ENCODE measurements around the gene CDKL5.
A peak's percentile ranks its signal among the peaks of the same experiment; 100 is the strongest.

CDKL5 gene

GRCh38 chrX:18674788-18675735, 249.7 kb downstream of the CDKL5 start:
- Histone ChIP-seq H3K36me3 (ENCODE audit: control insufficient read depth in 1 of 2, insufficient read depth in 2 of 2, low read length in 2 of 2) (no peaks in the 10 kb centered on the region), H3K9me3 (ENCODE audit: control insufficient read depth in 1 of 2, low read length in 2 of 2) (no peaks in the 10 kb centered on the region), H3K4me1 (ENCODE audit: control insufficient read depth in 1 of 2, insufficient read depth in 2 of 2, low read length in 2 of 2) (no peaks in the 10 kb centered on the region), H3K27ac (ENCODE audit: low read length) (peak overlapping the region; percentile 45), H3K4me3 (ENCODE audit: low read depth in 1 of 2, low read length in 2 of 2) (peak overlapping the region; percentile 59 to 70), H3K27me3 (ENCODE audit: low read depth, low read length) (no peaks in the 10 kb centered on the region)

- Histone ChIP-seq H3K9me3 (ENCODE audit: control insufficient read depth in 1 of 2, low read length in 2 of 2) (no peaks in the 10 kb centered on the region), H3K4me3 (ENCODE audit: low read depth in 1 of 2, low read length in 2 of 2) (no peak overlapping the region), H3K27me3 (ENCODE audit: low read depth, low read length) (no peaks in the 10 kb centered on the region), H3K4me1 (ENCODE audit: control insufficient read depth in 1 of 2, insufficient read depth in 2 of 2, low read length in 2 of 2) (no peaks in the 10 kb centered on the region), H3K36me3 (ENCODE audit: control insufficient read depth in 1 of 2, insufficient read depth in 2 of 2, low read length in 2 of 2) (no peaks in the 10 kb centered on the region), H3K27ac (ENCODE audit: low read length) (no peak overlapping the region)
These were observed 250.6 kb downstream of the CDKL5 start for GRCh38 chrX:18676050-18676449.

- Histone ChIP-seq H3K27me3 (ENCODE audit: low read depth, low read length) (no peaks in the 10 kb centered on the region), H3K4me3 (ENCODE audit: low read depth in 1 of 2, low read length in 2 of 2) (no peak overlapping the region), H3K27ac (ENCODE audit: low read length) (no peak overlapping the region), H3K9me3 (ENCODE audit: control insufficient read depth in 1 of 2, low read length in 2 of 2) (no peaks in the 10 kb centered on the region), H3K36me3 (ENCODE audit: control insufficient read depth in 1 of 2, insufficient read depth in 2 of 2, low read length in 2 of 2) (no peaks in the 10 kb centered on the region), H3K4me1 (ENCODE audit: control insufficient read depth in 1 of 2, insufficient read depth in 2 of 2, low read length in 2 of 2) (no peaks in the 10 kb centered on the region)
These were observed 251.1 kb downstream of the CDKL5 start for GRCh38 chrX:18676470-18676869.

- Histone ChIP-seq H3K4me3 (ENCODE audit: low read depth in 1 of 2, low read length in 2 of 2) (no peak overlapping the region), H3K36me3 (ENCODE audit: control insufficient read depth in 1 of 2, insufficient read depth in 2 of 2, low read length in 2 of 2) (no peaks in the 10 kb centered on the region), H3K27ac (ENCODE audit: low read length) (no peak overlapping the region), H3K9me3 (ENCODE audit: control insufficient read depth in 1 of 2, low read length in 2 of 2) (no peaks in the 10 kb centered on the region), H3K4me1 (ENCODE audit: control insufficient read depth in 1 of 2, insufficient read depth in 2 of 2, low read length in 2 of 2) (no peaks in the 10 kb centered on the region), H3K27me3 (ENCODE audit: low read depth, low read length) (no peaks in the 10 kb centered on the region)
These were observed 251.9 kb downstream of the CDKL5 start for GRCh38 chrX:18677161-18677869.

GRCh38 chrX:18681996-18682395, 256.6 kb downstream of the CDKL5 start:
- no peaks in the 10 kb centered on the region for H3K27me3 ChIP-seq (ENCODE audit: low read depth, low read length)
- H3K4me1 ChIP-seq (ENCODE audit: control insufficient read depth in 1 of 2, insufficient read depth in 2 of 2, low read length in 2 of 2), result no peaks in the 10 kb centered on the region
- H3K9me3 ChIP-seq (ENCODE audit: control insufficient read depth in 1 of 2, low read length in 2 of 2), result no peaks in the 10 kb centered on the region
- H3K4me3 ChIP-seq (ENCODE audit: low read depth in 1 of 2, low read length in 2 of 2), result no peak overlapping the region
- H3K27ac ChIP-seq (ENCODE audit: low read length), result no peak overlapping the region
- no peaks in the 10 kb centered on the region for H3K36me3 ChIP-seq (ENCODE audit: control insufficient read depth in 1 of 2, insufficient read depth in 2 of 2, low read length in 2 of 2)

GRCh38 chrX:18682979-18683387, 257.6 kb downstream of the CDKL5 start:
- Histone ChIP-seq H3K27me3 (ENCODE audit: low read depth, low read length) (no peaks in the 10 kb centered on the region), H3K27ac (ENCODE audit: low read length) (no peak overlapping the region), H3K36me3 (ENCODE audit: control insufficient read depth in 1 of 2, insufficient read depth in 2 of 2, low read length in 2 of 2) (no peaks in the 10 kb centered on the region), H3K4me3 (ENCODE audit: low read depth in 1 of 2, low read length in 2 of 2) (no peak overlapping the region), H3K9me3 (ENCODE audit: control insufficient read depth in 1 of 2, low read length in 2 of 2) (no peaks in the 10 kb centered on the region), H3K4me1 (ENCODE audit: control insufficient read depth in 1 of 2, insufficient read depth in 2 of 2, low read length in 2 of 2) (no peaks in the 10 kb centered on the region)

- Histone ChIP-seq H3K4me3 (ENCODE audit: low read depth in 1 of 2, low read length in 2 of 2) (no peak overlapping the region), H3K9me3 (ENCODE audit: control insufficient read depth in 1 of 2, low read length in 2 of 2) (no peaks in the 10 kb centered on the region), H3K36me3 (ENCODE audit: control insufficient read depth in 1 of 2, insufficient read depth in 2 of 2, low read length in 2 of 2) (no peaks in the 10 kb centered on the region), H3K27ac (ENCODE audit: low read length) (no peak overlapping the region), H3K4me1 (ENCODE audit: control insufficient read depth in 1 of 2, insufficient read depth in 2 of 2, low read length in 2 of 2) (no peaks in the 10 kb centered on the region), H3K27me3 (ENCODE audit: low read depth, low read length) (no peaks in the 10 kb centered on the region)
These were observed 262.6 kb downstream of the CDKL5 start for GRCh38 chrX:18687856-18688495.

- no peak overlapping the region for H3K27ac ChIP-seq (ENCODE audit: low read length)
- H3K36me3 ChIP-seq (ENCODE audit: control insufficient read depth in 1 of 2, insufficient read depth in 2 of 2, low read length in 2 of 2), result no peaks in the 10 kb centered on the region
- no peaks in the 10 kb centered on the region for H3K27me3 ChIP-seq (ENCODE audit: low read depth, low read length)
- no peak overlapping the region for H3K4me3 ChIP-seq (ENCODE audit: low read depth in 1 of 2, low read length in 2 of 2)
- H3K4me1 ChIP-seq (ENCODE audit: control insufficient read depth in 1 of 2, insufficient read depth in 2 of 2, low read length in 2 of 2), result no peaks in the 10 kb centered on the region
- H3K9me3 ChIP-seq (ENCODE audit: control insufficient read depth in 1 of 2, low read length in 2 of 2), result peaks cover 0 to 4% of the 10 kb centered on the region in 2 donors
These were observed 266.0 kb downstream of the CDKL5 start for GRCh38 chrX:18691431-18691830.

- Histone ChIP-seq H3K9me3 (ENCODE audit: control insufficient read depth in 1 of 2, low read length in 2 of 2) (peaks cover 0 to 4% of the 10 kb centered on the region in 2 donors), H3K4me1 (ENCODE audit: control insufficient read depth in 1 of 2, insufficient read depth in 2 of 2, low read length in 2 of 2) (no peaks in the 10 kb centered on the region), H3K27me3 (ENCODE audit: low read depth, low read length) (no peaks in the 10 kb centered on the region), H3K27ac (ENCODE audit: low read length) (no peak overlapping the region), H3K36me3 (ENCODE audit: control insufficient read depth in 1 of 2, insufficient read depth in 2 of 2, low read length in 2 of 2) (no peaks in the 10 kb centered on the region), H3K4me3 (ENCODE audit: low read depth in 1 of 2, low read length in 2 of 2) (no peak overlapping the region)
These were observed 267.1 kb downstream of the CDKL5 start for GRCh38 chrX:18692541-18692940.

- peaks cover 0 to 4% of the 10 kb centered on the region in 2 donors for H3K9me3 ChIP-seq (ENCODE audit: control insufficient read depth in 1 of 2, low read length in 2 of 2)
- no peaks in the 10 kb centered on the region for H3K27me3 ChIP-seq (ENCODE audit: low read depth, low read length)
- no peaks in the 10 kb centered on the region for H3K36me3 ChIP-seq (ENCODE audit: control insufficient read depth in 1 of 2, insufficient read depth in 2 of 2, low read length in 2 of 2)
- no peak overlapping the region for H3K27ac ChIP-seq (ENCODE audit: low read length)
- no peak overlapping the region for H3K4me3 ChIP-seq (ENCODE audit: low read depth in 1 of 2, low read length in 2 of 2)
- H3K4me1 ChIP-seq (ENCODE audit: control insufficient read depth in 1 of 2, insufficient read depth in 2 of 2, low read length in 2 of 2), result no peaks in the 10 kb centered on the region
These were observed 271.2 kb downstream of the CDKL5 start for GRCh38 chrX:18696653-18697052.

Measured in muscle layer of duodenum (tissue), 2 donors.